G401 (cell line): ENCODE measurements around the gene C15orf40. TPM values are rescaled to one million over a fixed set of nuclear protein-coding genes. Genes with fewer than 3 reads are reported as not detected.

Experiments used
- DNase-seq: peaks from one replicate; pipeline ENCODE4 v3.0.0-alpha.2; 2015; ENCODE audit warnings: low spot score
- in situ Hi-C: cut with HindIII; loops from 2 replicates; pipeline ENCODE4 v1.10.0; 2016; ENCODE audit warnings: low sequenced_read_pairs, mixed read lengths
- total RNA-seq: library from RNA; depleted of rRNA; stranded (reverse); fragments of >200 nt; shearing (Covaris generic); gene quantifications from 2 replicates; pipeline ENCODE4 v1.2.3, GENCODE V29; 2014

Gene C15orf40
- total RNA-seq, 1 experiment from 2014 or later = 21.2 TPM

GRCh38 chr15:82999426-82999825, 12.0 kb downstream of the C15orf40 start:
- in situ Hi-C loops = no loop called here
- DNase-seq = no peak

- in situ Hi-C loops = no loop called here
These were observed 15.5 kb downstream of the C15orf40 start for GRCh38 chr15:82995938-82996337.

GRCh38 chr15:82995076-82995475, 16.4 kb downstream of the C15orf40 start:
- in situ Hi-C loops = no loop called here
- no peak for DNase-seq

More at GRCh38 chr15:82995938-82996337, 15.5 kb downstream of the C15orf40 start:
- DNase-seq = no peak

- in situ Hi-C loops = no loop called here
- no peak for DNase-seq
These were observed 18.3 kb downstream of the C15orf40 start for GRCh38 chr15:82993144-82993543.

- in situ Hi-C loops = no loop called here
- no peak for DNase-seq
These were observed 18.9 kb downstream of the C15orf40 start for GRCh38 chr15:82992436-82992998.

- DNase-seq = no peak
- in situ Hi-C loops = loop anchor here (5.0 kb wide), 1 partner anchor 34 kb away; the partner anchor contains the start of gene HOMER2
These were observed 25.0 kb downstream of the C15orf40 start for GRCh38 chr15:82986442-82986780.

- in situ Hi-C loops = loop anchor here (5.0 kb wide), 1 partner anchor 34 kb away; the partner anchor contains the start of gene HOMER2
- DNase-seq = peak; percentile 97
These were observed 25.6 kb downstream of the C15orf40 start, which contains the start of gene RAMAC for GRCh38 chr15:82985688-82986441. Gene RAMAC, plus strand, starts transcription at chr15:82986210. Its CDS starts 2,809 bp downstream, at chr15:82989019.

- no peak for DNase-seq
- in situ Hi-C loops = no loop called here
These were observed 30.5 kb downstream of the C15orf40 start for GRCh38 chr15:82980981-82981380.

- in situ Hi-C loops = no loop called here
These were observed 31.7 kb downstream of the C15orf40 start for GRCh38 chr15:82979726-82980125.

GRCh38 chr15:82978438-82978837, 33.0 kb downstream of the C15orf40 start:
- no peak for DNase-seq
- in situ Hi-C loops = no loop called here

More at GRCh38 chr15:82979726-82980125, 31.7 kb downstream of the C15orf40 start:
- DNase-seq = no peak

- no peak for DNase-seq
- in situ Hi-C loops = no loop called here
These were observed 34.4 kb downstream of the C15orf40 start for GRCh38 chr15:82977076-82977475.

GRCh38 chr15:82972990-82973389, 38.4 kb downstream of the C15orf40 start:
- DNase-seq = no peak
- in situ Hi-C loops = no loop called here

GRCh38 chr15:82971218-82971984, 40.0 kb downstream of the C15orf40 start:
- in situ Hi-C loops = no loop called here
- DNase-seq = no peak

- in situ Hi-C loops = no loop called here
- no peak for DNase-seq
These were observed 40.7 kb downstream of the C15orf40 start for GRCh38 chr15:82970696-82971095.

- no peak for DNase-seq
- in situ Hi-C loops = no loop called here
These were observed 41.3 kb downstream of the C15orf40 start for GRCh38 chr15:82970078-82970686.

GRCh38 chr15:82969353-82969752, 42.1 kb downstream of the C15orf40 start:
- DNase-seq = no peak
- in situ Hi-C loops = no loop called here

- DNase-seq = no peak
- in situ Hi-C loops = no loop called here
These were observed 43.4 kb downstream of the C15orf40 start for GRCh38 chr15:82968066-82968465.

- in situ Hi-C loops = no loop called here
- DNase-seq = no peak
These were observed 44.8 kb downstream of the C15orf40 start for GRCh38 chr15:82966671-82967071.

GRCh38 chr15:82964890-82965289, 46.5 kb downstream of the C15orf40 start:
- DNase-seq = no peak
- in situ Hi-C loops = no loop called here
